ENCODE measurements around the gene ILF3. TPM values are rescaled to one million over a fixed set of nuclear protein-coding genes. Genes with fewer than 3 reads are reported as not detected.

ILF3 gene
- total RNA-seq, 1 donor from 2014 or later: 223 TPM

DNA sequence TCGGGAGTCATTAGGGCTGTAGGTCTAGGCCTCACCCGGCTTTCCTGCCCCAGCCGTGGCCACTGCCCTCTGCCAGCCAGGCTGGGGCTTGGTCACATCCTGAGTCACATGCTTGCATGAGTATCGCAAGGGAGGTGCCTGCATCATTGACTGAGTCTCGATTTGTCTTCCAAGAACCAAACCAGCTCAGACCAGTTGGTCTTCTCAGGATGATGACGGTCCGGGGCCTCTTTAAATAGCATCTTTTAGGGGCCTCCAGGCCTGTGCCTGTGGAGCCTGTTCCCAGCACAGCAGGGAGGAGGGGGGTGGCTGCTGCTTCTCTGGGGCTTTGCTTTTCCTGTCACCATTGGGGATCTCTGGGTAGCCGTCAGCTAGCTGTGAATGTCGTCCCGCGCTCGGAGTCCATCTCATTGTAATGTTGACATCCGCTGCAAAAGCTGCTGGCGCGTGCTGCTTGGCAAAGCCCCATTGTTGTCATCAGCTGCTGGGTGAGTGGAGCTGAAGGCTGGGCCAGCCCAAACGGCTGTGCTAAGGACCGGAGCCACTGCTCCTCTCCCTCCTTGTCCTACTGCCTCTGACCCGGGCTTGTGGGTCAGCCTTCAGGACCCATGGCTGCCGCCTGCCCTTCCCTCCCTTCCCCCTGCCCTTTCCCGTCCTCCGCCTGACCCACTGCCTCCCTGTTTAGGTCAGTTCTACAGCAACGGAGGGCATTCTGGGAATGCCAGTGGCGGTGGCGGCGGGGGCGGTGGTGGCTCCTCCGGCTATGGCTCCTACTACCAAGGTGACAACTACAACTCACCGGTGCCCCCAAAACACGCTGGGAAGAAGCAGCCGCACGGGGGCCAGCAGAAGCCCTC is 32.7 kb downstream of the ILF3 start:
- H3K9me3 Mint-ChIP-seq (ENCODE audit: unreplicated experiment): no peaks in the 10 kb centered on the region

DNA sequence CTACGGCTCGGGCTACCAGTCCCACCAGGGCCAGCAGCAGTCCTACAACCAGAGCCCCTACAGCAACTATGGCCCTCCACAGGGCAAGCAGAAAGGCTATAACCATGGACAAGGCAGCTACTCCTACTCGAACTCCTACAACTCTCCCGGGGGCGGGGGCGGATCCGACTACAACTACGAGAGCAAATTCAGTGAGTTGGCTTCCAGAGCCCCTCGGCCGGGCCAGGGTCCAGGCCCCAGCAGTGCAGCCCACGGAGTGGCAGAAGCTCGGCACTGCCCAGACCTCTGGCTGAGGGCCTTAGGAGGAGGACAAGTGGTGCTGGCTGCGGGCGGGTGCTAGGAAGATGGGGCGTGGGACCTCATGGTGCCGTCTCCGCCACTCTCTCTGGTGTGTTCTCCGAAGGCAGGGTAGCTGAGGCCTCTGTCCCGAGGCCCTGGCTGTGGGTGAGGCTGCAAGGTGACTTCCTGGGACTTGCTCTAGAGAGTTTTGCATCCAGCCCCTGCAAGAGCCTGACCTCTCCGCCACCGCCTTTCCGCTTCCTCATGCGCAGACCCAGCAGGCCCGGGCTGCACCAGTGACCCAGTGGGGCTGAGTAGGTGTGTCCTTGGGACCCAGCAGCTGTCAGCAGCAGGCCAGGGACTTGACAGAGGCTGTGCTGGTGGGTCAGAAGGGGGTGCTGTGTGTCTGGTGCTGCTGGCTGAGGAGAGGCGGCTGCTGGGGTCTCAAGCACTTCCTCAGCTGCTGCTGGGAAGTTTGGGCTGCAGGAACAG is 33.6 kb downstream of the ILF3 start:
- Mint-ChIP-seq H3K27me3 (ENCODE audit: unreplicated experiment) (no peaks in the 10 kb centered on the region), H3K9me3 (ENCODE audit: unreplicated experiment) (no peaks in the 10 kb centered on the region), H3K4me3 (ENCODE audit: unreplicated experiment) (no peak overlapping the region), H3K36me3 (ENCODE audit: unreplicated experiment) (peaks cover 43% of the 10 kb centered on the region), H3K4me1 (ENCODE audit: unreplicated experiment) (no peaks in the 10 kb centered on the region), H3K27ac (ENCODE audit: unreplicated experiment) (no peak overlapping the region)
- TF ChIP-seq CTCF (IDR thresholded peaks at IDR 0.05): no peak
- DNase-seq (ENCODE audit: extremely low spot score, unreplicated experiment): no peak

More for the DNA sequence above, 32.7 kb downstream of the ILF3 start:
- Mint-ChIP-seq H3K4me1 (ENCODE audit: unreplicated experiment) (no peaks in the 10 kb centered on the region), H3K27ac (ENCODE audit: unreplicated experiment) (no peak overlapping the region), H3K27me3 (ENCODE audit: unreplicated experiment) (no peaks in the 10 kb centered on the region), H3K36me3 (ENCODE audit: unreplicated experiment) (peaks cover 40% of the 10 kb centered on the region), H3K4me3 (ENCODE audit: unreplicated experiment) (no peak overlapping the region)
- no peak for TF ChIP-seq CTCF (IDR thresholded peaks at IDR 0.05)
- DNase-seq (ENCODE audit: extremely low spot score, unreplicated experiment): no peak

DNA sequence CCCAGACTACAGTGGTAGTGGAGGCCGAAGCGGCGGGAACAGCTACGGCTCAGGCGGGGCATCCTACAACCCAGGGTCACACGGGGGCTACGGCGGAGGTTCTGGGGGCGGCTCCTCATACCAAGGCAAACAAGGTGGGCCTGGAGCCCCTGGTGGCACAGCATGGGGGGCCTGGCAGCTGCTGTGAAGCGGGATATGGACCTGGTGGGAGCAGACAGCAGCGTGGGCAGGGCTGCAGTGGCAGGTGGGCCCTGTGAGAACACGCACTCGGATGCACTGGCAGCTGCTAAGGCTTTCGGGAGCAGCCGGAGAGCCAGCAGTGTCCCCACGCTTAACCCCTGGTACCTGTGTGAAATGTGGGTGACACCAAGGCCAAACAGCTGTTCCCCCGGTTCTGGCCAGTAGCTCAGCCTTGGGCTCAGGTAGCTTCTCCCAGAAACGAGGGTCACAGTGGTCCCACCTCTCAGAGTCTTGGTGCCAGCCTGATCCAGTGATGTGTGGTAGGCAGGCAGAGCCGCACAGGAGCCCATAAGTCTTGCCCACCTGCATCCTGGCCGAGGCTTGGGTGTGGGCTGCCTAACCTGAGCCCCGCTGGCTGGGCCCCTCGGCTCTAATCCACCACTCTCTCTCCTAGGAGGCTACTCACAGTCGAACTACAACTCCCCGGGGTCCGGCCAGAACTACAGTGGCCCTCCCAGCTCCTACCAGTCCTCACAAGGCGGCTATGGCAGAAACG is 34.6 kb downstream of the ILF3 start:
- Mint-ChIP-seq H3K9me3 (ENCODE audit: unreplicated experiment) (no peaks in the 10 kb centered on the region), H3K27ac (ENCODE audit: unreplicated experiment) (no peak overlapping the region), H3K4me3 (ENCODE audit: unreplicated experiment) (no peak overlapping the region), H3K36me3 (ENCODE audit: unreplicated experiment) (peaks cover 43% of the 10 kb centered on the region), H3K4me1 (ENCODE audit: unreplicated experiment) (no peaks in the 10 kb centered on the region), H3K27me3 (ENCODE audit: unreplicated experiment) (no peaks in the 10 kb centered on the region)
- no peak for TF ChIP-seq CTCF (IDR thresholded peaks at IDR 0.05)
- no peak for DNase-seq (ENCODE audit: extremely low spot score, unreplicated experiment)

DNA sequence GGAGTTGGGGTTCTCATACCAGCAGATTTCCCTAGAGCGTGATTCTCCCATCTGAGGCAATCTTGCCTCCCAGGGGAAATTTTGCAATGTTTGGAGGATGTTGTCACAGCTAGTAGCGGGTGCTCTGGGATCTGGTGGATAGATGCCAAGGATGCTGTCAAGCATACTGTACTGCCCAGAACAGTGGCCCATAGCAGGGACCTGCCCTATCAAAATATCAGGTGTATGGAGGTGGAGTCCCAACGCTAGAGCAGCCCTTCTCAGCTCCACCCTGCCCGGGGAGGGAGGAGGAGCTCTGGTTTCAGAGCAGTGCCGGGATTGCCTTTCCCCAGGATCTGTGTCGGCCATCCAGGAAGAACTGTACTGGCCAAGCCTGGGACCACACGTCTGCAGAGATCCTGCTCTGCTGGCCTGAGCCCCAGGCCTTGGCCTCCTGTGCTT is 36.2 kb downstream of the ILF3 start:
- no peak for TF ChIP-seq CTCF (IDR thresholded peaks at IDR 0.05)
- DNase-seq (ENCODE audit: extremely low spot score, unreplicated experiment): no peak
- H3K9me3 Mint-ChIP-seq (ENCODE audit: unreplicated experiment): no peaks in the 10 kb centered on the region
- H3K27me3 Mint-ChIP-seq (ENCODE audit: unreplicated experiment): no peaks in the 10 kb centered on the region
- H3K27ac Mint-ChIP-seq (ENCODE audit: unreplicated experiment): no peak overlapping the region
- no peak overlapping the region for H3K4me3 Mint-ChIP-seq (ENCODE audit: unreplicated experiment)
- H3K4me1 Mint-ChIP-seq (ENCODE audit: unreplicated experiment): peaks cover 7% of the 10 kb centered on the region
- peaks cover 33% of the 10 kb centered on the region for H3K36me3 Mint-ChIP-seq (ENCODE audit: unreplicated experiment)

All from osteocyte (in vitro differentiated cells).